ENCODE measurements around the gene IFNE. TPM values are rescaled to one million over a fixed set of nuclear protein-coding genes. Genes with fewer than 3 reads are reported as not detected.

IFNE gene
- total RNA-seq, 1 experiment from 2014 or later, result not detected

DNA sequence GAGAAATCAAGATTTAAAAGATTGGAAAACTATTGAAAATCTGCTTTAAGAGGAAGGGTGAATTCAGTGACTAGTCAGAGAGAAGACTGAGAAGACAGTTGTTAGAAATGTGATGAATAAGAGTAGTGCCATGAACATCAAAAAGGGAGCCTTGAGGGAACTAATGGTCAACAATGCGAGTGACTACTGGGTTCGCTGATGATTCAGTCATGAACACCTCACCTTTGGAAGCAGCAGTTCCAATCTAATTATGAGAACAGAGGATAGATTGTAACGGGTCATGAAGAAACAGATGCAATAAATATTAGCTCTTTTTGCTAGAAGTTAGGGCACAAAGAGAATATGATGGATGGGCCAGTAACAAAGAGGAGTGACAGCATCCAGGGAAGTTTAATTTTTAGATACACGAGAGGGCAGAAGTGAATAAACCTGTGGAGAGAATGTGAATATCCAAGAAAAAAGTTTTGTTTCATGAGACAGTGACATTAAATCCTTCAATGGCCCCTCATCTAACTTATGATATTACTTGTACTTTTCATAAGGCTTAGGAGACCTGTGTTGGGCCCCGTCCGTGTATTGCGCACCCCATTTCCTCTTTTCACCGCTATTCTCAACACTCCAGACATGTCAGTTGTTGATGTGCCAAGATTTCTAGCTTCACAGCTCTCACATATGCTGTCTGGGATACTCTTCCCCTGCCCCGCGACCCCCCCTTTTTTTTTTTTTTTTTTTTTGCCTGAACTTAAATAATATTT is 23.5 kb upstream of the IFNE start:
- H3K4me1 ChIP-seq (ENCODE audit: insufficient read depth, low read length), result peaks cover 3% of the 10 kb centered on the region
- no peaks in the 10 kb centered on the region for H4K20me1 ChIP-seq (ENCODE audit: control insufficient read depth, insufficient read depth, insufficient read length)
- DNase-seq, result no peak
- H3K23ac ChIP-seq (ENCODE audit: insufficient read length, low read depth, low read length), result no peak overlapping the region
- no peaks in the 10 kb centered on the region for H3K23me2 ChIP-seq (ENCODE audit: insufficient read length, low read depth, low read length, poor library complexity, severe bottlenecking)
- no peaks in the 10 kb centered on the region for H3K27me3 ChIP-seq (ENCODE audit: insufficient read depth, low read length)
- H3K27ac Mint-ChIP-seq, result no peak overlapping the region
- H3K27me3 Mint-ChIP-seq (ENCODE audit: low read depth), result no peaks in the 10 kb centered on the region
- H3K9me3 Mint-ChIP-seq, result no peaks in the 10 kb centered on the region
- no peak overlapping the region for H4K8ac ChIP-seq (replicated peaks; ENCODE audit: insufficient read length, low read depth, low read length)
- WGBS (ENCODE audit: extremely low coverage, insufficient read length, low lambda C conversion rate), result no CpG with 5 or more reads among the region's 10 CpGs
- H2BK5ac ChIP-seq (ENCODE audit: insufficient read length, low read length), result no peak overlapping the region
- no peaks in the 10 kb centered on the region for H3K79me2 ChIP-seq (ENCODE audit: insufficient read depth, low read length)
- H2AK5ac ChIP-seq (ENCODE audit: insufficient read length, low read length), result no peak overlapping the region
- no peak overlapping the region for H3K56ac ChIP-seq (ENCODE audit: insufficient read length, low read depth, low read length)
- no peak overlapping the region for H3K14ac ChIP-seq (ENCODE audit: insufficient read depth, low read length)
- no peak overlapping the region for H3K4me3 Mint-ChIP-seq
- TF ChIP-seq, protein P1, sequence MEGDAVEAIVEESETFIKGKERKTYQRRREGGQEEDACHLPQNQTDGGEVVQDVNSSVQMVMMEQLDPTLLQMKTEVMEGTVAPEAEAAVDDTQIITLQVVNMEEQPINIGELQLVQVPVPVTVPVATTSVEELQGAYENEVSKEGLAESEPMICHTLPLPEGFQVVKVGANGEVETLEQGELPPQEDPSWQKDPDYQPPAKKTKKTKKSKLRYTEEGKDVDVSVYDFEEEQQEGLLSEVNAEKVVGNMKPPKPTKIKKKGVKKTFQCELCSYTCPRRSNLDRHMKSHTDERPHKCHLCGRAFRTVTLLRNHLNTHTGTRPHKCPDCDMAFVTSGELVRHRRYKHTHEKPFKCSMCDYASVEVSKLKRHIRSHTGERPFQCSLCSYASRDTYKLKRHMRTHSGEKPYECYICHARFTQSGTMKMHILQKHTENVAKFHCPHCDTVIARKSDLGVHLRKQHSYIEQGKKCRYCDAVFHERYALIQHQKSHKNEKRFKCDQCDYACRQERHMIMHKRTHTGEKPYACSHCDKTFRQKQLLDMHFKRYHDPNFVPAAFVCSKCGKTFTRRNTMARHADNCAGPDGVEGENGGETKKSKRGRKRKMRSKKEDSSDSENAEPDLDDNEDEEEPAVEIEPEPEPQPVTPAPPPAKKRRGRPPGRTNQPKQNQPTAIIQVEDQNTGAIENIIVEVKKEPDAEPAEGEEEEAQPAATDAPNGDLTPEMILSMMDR (conservative IDR thresholded peaks at IDR 0.05), result no peak
- H3K9me3 ChIP-seq (ENCODE audit: control insufficient read depth, low read depth, low read length), result no peaks in the 10 kb centered on the region
- no peak overlapping the region for H2AFZ ChIP-seq (ENCODE audit: low read length)
- H2BK120ac ChIP-seq (ENCODE audit: low read depth, low read length, poor library complexity, severe bottlenecking), result no peak overlapping the region
- no peaks in the 10 kb centered on the region for H3K36me3 Mint-ChIP-seq (ENCODE audit: insufficient read depth in 1 of 3, low read depth in 3 of 3)
- H3K27ac ChIP-seq (ENCODE audit: insufficient read length, low read depth, low read length), result no peak overlapping the region
- H4K5ac ChIP-seq (ENCODE audit: insufficient read length, low read depth, low read length), result no peak overlapping the region
- no peak overlapping the region for H2BK20ac ChIP-seq (ENCODE audit: low read depth, low read length, poor library complexity, severe bottlenecking)
- H4K91ac ChIP-seq (ENCODE audit: insufficient read length, low read depth, low read length), result no peak overlapping the region
- no peaks in the 10 kb centered on the region for H3K79me1 ChIP-seq (ENCODE audit: insufficient read depth, low read depth, low read length, poor library complexity, severe bottlenecking)
- H3K9ac ChIP-seq (ENCODE audit: extremely low read depth, insufficient read length, low read length), result no peak overlapping the region
- no peak overlapping the region for H3K4ac ChIP-seq (ENCODE audit: low read depth, low read length)
- no peak overlapping the region for H3T11ph ChIP-seq (ENCODE audit: low read length)
- peaks cover 3 to 10% of the 10 kb centered on the region in 2 experiments; a peak in 3 of 4 replicates for H3K4me1 Mint-ChIP-seq
- H2BK12ac ChIP-seq (ENCODE audit: insufficient read length, low read depth, low read length), result no peak overlapping the region
- H3K18ac ChIP-seq (ENCODE audit: insufficient read length, low read depth, low read length), result no peak overlapping the region
- no peak overlapping the region for H2BK15ac ChIP-seq (ENCODE audit: low read depth, low read length)
- H3K4me2 ChIP-seq (ENCODE audit: insufficient read depth, insufficient read length, low read length), result no peak overlapping the region
